Occipital lobe (tissue), 2 donors: ENCODE measurements around the gene VCP. TPM values are rescaled to one million over a fixed set of nuclear protein-coding genes. Genes with fewer than 3 reads are reported as not detected.

Source experiments
- DNase-seq: peaks from one replicate; lab custom pipeline; 2025; lab: John Stamatoyannopoulos, UW
- total RNA-seq: library from RNA; depleted of rRNA; stranded (reverse); fragments of >200 nt; gene quantifications from one replicate; pipeline ENCODE4 v1.2.3, GENCODE V29; 2014

VCP gene
- 171 TPM for total RNA-seq

DNA sequence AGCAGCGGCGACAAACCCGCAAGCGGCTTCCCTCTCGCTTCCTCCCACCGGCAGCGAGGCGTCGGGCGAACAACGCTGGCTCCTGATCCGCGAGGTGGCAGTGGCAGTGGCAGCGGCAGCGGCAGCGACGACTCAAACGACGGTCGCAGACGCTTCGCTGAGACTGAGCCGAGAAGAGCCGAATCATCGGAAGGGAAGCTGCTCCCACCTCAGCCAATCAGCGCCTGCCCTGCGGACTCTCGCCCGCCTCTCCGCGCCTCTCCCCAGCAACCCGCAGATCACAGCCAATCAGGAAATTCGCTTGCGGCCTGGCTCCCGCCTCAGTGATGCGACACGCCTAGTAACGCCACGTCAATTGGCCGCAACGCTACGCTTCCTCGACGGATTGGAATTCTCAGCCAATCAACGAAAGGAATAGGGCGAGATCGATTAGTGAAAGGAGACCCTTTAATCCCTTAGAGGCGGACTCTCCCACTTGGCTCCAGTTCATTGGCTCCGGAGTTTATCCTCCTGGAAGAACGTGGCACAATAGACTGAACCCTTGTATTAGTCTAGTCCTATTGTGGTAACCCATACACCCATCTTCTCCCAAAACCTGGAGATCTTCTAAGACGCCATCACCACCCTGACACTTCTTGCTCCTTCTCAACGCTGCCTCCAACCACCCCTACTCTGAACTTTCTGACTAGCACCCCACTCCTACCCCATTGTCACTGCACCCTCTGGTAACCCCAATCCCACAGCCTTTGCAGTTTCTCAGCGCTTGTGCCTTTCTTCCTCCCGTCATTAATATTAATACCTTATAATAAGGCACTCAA lies at the start of gene VCP:
VCP (minus strand) TSS at position 165 of the 818 bp plus-strand sequence. CDS start 272 bp downstream, outside the sequence.
- DNase-seq, result peak; percentile 98

DNA sequence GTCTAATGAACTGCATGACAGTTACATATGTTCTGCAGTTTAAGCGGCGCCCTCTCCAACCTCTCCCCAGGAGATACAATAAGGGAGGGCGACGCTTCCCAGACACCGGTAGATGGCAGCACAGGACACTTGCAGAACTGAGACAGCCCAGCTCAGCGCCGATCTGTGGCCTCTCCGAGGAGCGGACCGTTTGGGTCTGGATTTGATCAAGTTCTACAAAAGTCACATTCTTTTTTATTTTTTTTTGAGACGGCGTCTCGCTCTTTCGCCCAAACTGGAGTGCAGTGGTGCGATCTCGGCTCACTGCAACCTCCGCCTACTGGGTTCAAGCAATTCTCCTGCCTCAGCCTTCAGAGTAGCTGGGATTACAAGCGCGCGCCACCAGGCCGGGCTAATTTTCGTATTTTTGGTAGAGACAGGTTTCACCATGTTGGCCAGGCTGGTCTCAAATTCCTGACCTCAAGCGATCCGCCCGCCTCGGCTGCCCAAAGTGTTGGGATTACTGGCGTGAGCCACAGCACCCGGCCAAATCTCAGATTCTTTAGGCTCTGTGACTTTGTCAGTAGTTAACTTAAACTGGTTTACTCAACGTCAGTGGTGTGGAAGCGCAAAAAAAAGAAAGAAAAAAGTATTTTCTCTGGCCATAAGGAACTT lies 44.6 kb upstream of the VCP start:
- DNase-seq, result peak; percentile 85

DNA sequence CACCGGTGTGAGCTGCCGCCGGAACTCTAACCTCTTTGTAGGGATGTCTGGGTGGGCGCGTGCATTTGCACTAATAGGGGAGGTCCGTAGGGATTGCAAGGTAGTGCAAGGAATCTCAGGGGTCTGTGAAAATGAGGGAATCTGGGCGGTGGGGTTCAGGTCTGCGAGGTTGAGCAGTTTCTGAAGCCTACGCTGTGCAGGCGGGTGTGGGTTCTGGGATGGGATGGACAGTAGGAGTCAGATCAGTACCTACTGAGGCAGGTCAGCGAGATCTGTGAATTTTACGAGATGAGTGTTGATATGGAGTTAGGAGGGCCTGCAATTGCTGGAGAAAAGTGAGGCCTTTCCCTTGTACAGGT lies 44.1 kb upstream of the VCP start:
- DNase-seq, result no peak

DNA sequence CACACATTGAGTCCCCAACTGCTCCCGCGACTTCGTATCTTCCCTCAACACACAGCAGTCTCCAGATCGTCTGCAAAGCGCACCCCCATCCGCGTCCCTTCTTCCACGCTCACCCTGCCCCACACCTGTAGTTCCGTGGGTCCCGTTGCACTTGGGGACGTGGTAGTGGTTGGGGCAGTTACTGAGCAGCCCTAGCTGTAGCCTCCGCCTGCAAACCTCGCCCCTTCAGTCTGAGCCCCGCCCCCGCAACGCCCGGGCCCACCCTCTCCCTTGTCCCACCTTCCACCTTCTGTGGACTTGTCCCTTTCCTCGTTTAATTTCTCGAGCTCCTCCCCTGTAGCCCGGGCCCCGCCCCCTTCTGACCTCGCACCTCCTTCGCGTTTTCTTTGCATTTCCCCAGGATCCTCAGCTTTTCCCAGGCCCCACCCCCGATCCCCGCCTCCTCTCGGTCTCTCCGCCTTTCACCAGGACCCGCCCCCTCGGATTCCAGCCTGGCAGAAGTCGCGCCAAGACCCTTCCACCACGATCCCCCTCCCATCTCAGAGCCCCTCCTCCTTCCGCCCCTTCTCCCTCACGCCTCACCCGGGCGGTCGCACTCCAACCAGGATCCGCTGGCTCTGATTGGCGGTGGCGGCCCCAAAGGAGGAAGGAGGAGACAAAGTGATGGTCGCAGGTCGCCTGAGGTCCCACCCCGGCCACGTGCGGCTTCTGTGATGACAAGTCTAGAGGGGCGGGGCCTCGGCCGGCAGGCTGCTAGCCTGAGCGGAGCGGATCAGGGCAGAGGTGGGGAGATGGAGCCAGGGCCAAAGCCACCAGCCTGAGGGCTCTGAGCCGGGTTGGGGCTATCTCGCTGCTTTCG lies 43.5 kb upstream of the VCP start, which contains the start of gene ATOSB:
ATOSB (minus strand) TSS at position 183 of the 859 bp plus-strand sequence. CDS start 7,588 bp downstream, outside the sequence.
- peak; percentile 88 for DNase-seq

DNA sequence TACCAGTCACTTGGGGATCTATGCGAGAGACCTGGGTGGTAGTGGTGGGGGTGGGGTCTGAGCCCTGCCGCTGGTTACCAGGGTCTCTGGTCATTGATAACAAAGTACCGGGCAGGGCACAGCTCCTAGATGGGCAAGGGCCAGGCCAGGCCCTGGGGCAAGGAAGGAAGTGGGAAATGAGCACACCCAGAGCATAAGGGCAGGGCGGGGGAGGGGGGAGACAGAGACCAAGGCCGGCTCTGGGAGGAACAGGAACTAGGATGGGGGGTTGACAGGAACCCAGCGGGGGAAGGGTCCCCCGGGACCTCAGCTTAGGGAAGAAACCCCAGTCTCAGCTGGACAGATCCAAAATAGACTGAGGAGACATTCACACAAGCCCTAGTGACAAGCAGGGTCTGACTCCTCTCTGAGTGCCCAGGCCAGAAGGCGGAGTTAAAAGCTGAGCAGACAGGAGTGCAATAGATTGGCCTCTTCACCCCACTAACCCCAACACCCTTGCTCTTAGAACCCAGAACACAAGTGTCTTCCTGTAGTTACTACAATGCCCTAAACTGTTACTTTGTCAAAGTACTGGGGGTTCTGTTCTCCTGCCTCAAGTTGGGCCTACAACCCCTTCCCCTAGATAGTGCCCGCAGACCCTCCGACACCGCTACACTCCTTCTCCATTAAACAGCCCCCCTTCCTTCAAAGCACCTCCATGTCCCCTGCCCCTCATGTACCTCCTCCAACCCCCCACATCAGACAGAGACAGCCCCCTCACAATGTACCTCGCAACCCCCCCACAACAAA lies 42.6 kb upstream of the VCP start:
- peak; percentile 18 for DNase-seq

DNA sequence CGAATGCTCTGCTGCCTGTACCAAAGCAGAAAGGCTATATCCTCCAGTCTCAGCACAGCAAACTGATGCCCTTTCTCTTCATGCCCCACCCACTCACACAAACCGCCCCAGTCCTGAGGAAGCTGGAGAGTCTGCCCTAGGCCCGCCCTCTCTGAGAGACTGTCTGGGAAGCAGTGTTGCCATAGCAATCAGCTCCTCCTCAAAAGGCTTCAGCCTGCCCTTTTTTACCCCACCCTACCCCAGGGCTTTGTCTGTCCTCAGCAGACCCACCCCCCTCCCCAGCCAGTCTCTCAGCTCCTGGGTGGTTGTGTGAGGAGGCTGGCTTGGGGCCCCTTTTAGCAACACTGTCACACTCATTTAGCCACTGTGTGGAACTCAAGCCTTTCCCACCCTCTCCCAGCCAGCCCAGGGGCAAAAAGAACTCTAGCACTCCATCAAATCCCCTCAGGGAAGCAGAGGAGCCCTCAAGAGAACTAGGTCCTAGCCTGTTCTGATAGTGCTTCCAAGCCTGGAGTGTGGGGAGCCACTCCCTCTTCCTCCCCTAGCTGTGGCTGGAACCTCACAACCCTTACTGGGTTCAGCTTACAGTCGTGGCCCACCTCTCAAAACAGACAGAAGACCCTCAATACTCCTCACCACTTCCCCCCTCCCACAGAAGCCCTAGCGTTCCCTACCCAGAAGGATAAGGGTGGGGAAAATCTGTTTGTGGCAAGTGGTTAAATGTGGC lies 41.9 kb upstream of the VCP start:
- DNase-seq, result peak; percentile 53

DNA sequence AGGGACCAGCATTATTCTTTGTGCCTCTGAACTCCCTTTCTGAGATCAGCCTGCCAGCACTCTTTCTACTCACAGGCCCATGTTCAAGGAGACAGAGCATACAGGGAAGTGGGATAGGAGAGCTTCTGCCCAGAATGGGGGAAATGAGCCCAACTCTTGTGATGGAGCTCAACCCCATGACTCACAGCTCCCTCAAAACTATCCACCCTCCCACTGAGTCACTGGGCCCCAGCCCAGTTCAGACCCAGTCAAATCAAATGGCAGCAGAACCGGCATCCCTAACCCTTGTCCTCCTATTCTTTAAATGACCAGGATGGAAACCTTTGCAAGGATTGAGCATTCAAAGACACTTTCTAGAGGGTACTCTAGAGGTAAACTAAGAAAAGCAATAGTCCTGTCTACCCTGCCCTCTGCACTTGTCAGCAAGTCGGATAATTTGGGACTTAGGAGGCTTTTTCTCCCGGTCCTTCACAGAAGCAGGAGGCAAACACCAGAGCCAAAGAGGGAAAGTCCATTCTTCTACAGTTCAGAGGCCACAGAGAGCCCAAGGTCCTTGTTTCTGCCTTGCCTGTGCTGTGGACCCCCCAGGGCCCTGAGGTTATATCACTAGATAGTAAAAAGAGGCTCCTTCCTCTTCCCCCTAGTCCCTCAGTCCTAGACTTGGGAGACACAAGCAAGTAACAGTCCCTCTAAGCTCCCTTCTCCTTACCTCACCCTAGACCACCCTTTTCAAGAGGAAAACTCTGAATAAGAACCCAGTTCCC lies 40.0 kb upstream of the VCP start:
- DNase-seq, result peak; percentile 12

DNA sequence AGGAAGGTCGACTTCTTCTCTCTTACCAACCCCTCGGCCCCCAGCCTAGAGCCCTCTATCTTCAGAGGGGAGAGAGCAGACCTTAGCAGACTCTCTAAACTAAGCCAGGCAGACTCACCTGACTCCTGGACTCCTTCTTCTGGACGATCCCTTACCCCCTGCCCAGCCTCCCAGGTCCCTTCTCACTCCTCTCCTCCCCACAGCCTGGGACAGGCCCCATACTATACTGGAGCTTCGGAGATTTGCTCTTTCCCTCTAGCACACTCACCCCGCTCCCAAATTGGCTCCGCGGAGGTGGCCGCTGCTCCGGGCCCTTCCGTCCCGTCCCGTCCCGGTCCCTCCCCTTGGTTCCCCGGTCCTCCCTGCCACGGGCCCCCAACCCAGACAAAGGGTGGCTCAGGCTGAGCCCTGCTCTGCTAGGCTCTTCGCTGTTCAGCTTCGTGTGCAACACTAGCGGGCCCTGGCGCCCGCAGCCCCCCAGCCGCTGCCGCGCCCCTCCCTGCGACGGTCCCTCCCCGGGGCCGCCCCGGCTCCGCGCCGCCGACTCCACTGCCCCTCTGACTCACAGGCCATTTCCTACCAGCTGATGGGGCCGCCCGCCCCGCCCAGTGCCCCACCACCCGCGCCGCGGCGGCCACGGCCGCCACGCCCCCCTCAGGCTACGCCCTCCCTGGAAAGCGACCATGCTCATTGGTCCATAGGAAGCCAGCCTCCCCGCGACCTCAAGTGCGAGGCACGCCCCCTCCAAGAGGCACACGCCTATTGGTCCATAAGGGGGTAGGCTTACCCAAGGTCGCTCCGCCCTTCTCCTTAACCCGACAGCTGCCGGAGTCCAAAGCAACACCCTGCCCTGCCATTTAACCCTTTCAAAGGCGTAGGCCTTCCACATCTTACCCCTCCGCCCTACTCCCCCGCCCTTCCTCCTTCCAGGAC lies 38.8 kb upstream of the VCP start:
- DNase-seq, result peak; percentile 99

DNA sequence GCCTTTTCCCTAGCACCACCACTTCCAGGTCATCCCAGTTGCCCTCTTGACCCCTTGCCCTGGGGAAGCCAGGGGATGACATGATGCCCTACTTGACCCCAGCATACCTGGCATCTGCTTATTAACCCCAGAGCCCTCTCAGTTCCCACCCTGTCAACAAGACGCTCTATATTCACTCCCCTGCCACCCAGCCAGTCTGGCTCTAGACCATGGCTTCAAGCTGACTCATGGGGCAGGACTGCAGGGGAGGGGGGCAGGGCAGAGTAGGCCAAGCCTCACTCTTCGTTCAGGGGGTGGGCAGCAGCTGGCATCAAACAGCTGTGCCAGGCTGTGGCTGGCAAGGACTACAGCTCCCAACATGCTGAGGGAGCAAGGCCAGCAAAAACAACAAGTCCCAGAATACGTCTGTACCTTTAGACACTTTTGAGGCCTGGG lies 37.9 kb upstream of the VCP start:
- peak; percentile 42 for DNase-seq

DNA sequence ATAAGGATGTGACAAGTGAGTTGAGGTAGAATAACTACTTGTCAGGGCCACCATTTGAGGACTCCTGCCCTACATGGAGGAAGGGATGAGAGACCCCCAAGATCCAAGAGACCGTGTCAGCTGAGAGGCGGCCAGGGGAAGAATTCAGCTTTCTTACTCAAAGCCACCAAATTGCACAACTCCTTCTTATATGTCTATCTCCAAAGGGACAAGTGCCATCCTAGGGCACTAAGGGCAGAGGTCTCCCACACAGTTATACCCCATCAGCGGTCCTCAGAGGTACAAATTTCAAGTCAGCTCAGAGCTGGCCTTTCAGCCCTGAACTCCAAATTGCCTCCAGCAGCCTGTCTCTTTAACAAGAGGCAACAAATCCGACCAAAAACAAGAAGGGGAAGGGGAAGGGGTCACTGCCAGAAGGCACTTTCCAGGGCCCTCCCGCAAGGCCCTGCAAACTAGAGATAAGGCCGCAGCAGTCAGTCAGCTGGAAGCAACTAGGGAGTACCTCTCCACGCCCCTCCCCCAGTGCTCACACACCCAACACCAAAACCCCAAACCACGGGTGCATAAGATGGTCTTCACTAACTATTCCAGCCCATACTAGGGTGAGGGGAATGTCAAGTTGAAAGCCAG lies 36.6 kb upstream of the VCP start:
- DNase-seq, result no peak

DNA sequence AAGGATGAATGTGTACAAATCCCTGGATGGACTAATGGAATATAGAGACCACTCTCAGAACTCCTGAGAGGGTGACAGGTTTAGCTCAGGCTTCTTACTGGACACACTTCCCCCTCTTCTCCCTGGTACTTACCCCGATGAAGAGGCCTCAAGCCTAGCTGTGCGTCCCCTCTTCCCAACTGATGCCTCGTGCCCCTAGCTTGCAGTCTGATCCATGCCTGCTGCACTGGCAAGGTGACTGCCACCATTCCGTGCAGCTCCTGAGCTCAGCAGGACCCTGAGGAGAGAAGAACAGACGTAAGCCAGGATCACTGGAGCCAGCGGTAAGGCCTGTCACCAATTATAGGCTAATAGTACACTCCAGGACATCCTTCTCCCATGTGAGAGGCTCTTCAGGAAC lies 36.0 kb upstream of the VCP start:
- no peak for DNase-seq

DNA sequence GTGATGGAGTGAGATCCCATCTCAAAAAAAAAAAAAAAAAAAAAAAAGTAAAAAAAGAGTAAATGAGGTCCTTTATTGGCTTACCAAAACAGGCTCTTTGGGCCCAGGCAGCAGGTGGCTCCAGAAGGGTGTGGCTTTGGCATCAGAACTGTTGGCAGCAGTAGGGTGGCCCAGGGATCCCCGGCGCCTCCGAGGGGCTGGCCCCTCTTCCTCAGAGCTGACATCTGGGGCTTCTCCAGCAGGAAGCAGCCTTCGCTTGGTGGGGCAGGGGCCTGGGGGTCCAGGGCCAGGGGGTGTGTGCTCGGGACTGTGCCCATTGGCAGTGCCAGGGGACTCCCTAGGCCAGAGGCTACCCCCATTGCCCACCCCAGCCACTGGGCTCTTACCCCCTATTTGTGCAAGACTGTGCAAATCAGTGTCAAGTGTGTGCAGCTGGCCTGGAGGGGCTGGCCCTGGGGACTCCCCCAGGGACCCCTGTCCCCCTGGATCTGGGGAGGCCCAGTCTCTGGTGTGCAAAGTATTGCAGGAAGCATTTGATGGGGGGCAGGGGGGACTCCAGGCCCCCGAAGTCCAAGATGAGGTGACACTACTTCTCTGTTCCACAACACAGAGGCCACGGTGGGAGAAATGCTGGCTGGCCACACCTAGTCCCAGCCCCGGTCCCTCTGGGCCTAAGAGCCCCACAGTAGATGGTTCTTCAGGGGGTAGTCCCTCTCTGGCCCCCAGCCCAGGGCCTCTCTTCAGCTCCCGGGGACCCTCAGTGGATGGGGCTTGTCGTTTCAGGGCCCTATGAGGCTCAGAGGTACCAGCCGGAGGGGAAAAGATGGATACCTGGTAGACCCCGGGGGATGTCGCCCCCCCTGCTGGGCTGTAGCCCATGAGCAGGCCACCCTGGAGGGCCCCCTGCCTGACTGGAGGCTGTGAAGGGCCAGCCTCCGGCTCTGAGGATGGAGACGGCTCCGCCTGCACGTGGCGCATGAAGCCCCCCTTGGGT lies 35.2 kb upstream of the VCP start:
- no peak for DNase-seq

DNA sequence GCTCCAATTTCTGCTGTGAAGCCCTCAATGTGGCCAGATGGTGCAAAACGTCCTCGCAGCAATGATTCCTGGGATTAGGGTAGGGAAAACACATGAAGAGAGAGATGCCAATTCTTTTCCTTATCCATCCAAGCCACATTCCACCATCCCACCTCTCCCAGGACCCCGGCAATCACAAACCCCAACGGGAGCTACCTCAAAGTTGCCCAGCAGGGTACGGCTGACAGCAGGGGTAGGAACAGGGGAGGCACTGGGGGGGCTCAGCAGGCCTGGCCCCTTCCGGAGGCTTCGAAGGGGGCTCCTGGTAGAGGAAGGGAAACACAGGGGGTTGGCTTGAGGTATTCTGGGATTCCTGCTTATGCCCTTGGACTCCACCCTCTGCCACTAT lies 33.9 kb upstream of the VCP start:
- DNase-seq, result no peak

DNA sequence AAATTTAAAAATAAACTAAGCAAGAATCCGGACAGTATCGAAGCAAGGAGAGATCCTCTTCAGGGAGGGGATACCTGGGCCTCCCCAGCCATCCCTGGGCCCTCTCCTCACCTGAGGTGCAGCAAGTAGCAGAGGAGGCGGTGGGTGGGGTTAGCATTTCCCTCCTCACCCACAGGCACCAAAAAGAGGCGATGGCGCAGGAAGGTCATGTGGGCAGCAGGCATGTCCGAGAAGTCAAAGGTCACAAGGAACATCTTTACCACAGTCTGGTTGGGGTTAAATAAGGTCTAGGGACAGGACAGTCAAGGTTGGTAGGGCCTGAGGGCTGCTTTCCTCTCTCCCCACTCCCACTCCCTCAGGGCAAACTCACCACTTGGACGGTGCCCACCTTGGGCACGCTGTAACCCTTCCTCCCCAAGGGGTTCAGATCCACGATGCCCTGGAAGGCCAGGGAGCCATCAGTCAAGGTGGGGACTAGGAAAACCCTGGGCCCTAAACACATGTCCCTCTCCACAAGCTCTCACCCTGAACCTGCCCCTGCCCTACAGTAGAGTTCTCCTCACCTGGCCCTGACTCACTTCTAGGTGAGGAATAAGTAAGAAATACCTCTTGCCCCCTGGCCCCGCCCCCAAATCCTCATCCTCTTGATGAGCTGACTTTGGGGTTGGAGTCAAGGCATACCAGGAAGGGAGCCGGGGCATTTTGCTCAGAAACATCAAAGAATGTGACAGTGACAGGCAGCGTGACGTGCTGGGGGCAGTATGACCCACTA lies 33.3 kb upstream of the VCP start:
- DNase-seq, result no peak

DNA sequence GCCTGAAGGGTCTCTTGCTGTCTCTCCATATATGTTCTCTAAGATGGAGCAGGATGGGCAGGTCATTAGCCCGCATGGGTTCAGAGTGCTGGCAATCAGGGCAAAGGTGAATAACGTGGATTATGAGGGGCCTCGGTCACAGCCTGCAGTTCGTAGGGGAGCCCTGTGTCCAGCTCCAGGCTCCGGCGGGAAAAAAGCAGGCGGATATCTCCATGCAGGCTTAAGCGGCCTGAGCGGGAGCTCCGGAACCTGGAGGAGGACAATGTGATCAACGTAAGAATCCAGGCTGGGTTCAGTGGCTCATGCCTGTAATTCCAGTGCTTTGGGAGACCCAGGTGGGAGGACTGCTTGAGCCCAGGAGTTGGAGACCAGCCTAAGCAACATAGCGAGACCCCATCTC lies 32.7 kb upstream of the VCP start:
- no peak for DNase-seq

DNA sequence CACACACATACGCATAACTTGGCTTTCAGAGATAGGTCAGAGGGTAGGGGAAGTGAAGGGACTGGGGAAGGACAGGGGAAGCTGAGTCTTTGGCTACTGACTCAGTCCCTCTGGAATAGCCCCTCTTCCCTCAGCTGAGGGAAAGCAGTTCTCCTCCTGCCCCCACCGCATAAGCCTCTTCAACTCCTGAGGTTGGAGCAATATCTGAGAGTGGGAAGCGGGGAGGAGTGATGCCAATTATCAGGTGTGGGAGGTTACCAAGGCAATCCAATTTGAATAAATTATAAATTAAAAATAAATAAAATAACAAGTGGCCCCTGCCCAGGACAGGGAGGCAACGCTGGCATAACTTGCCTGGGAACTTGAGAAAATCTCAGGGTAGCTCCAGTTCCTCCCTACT lies 32.2 kb upstream of the VCP start:
- DNase-seq, result no peak
